DMS79 treated with DMSO at 0.1 percent for 48 hours (cell line): Measurements from ENCODE around the gene TANC1.

Source experiments
- DNase-seq: peaks from one replicate; lab custom pipeline; 2025; lab: John Stamatoyannopoulos, UW

Gene TANC1

GRCh38 chr2:158962074-158962473 lies 6.4 kb upstream of the TANC1 start:
- DNase-seq = no peak

GRCh38 chr2:158963071-158963470 lies 5.4 kb upstream of the TANC1 start:
- DNase-seq = no peak

GRCh38 chr2:158965107-158965506 lies 3.3 kb upstream of the TANC1 start:
- DNase-seq = no peak

GRCh38 chr2:158965641-158966040 lies 2.8 kb upstream of the TANC1 start:
- no peak for DNase-seq

GRCh38 chr2:158966312-158966711 lies 2.1 kb upstream of the TANC1 start:
- DNase-seq = no peak

- no peak for DNase-seq
These were observed 1.2 kb upstream of the TANC1 start for GRCh38 chr2:158967114-158967730.

- DNase-seq = no peak
These were observed 577 bp upstream of the TANC1 start for GRCh38 chr2:158967731-158968395.

- DNase-seq = no peak
These were observed 798 bp downstream of the TANC1 start for GRCh38 chr2:158969162-158969714.

- peak; percentile 71 for DNase-seq
These were observed 1.3 kb downstream of the TANC1 start for GRCh38 chr2:158969715-158970240.

GRCh38 chr2:158970241-158970751 lies 1.9 kb downstream of the TANC1 start:
- peak; percentile 71 for DNase-seq

- DNase-seq = peak; percentile 100
These were observed 4.9 kb downstream of the TANC1 start for GRCh38 chr2:158973116-158973956.

- no peak for DNase-seq
These were observed 7.0 kb downstream of the TANC1 start for GRCh38 chr2:158975271-158975921.

- DNase-seq = no peak
These were observed 11.3 kb downstream of the TANC1 start for GRCh38 chr2:158979772-158980171.

- DNase-seq = peak; percentile 88
These were observed 16.2 kb downstream of the TANC1 start for GRCh38 chr2:158984604-158985135.

- DNase-seq = peak; percentile 87
These were observed 20.1 kb downstream of the TANC1 start for GRCh38 chr2:158988501-158988900.

- no peak for DNase-seq
These were observed 20.7 kb downstream of the TANC1 start for GRCh38 chr2:158989165-158989564.

- no peak for DNase-seq
These were observed 22.2 kb downstream of the TANC1 start for GRCh38 chr2:158990397-158991214.

GRCh38 chr2:158993030-158993429 lies 24.6 kb downstream of the TANC1 start:
- no peak for DNase-seq

GRCh38 chr2:158993721-158994587 lies 25.5 kb downstream of the TANC1 start:
- DNase-seq = no peak
